GM12878 (cell line): ENCODE measurements around the gene FBN2. TPM values are rescaled to one million over a fixed set of nuclear protein-coding genes. Genes with fewer than 3 reads are reported as not detected.

Experiments
- ATAC-seq: fragments of 200-7000 bp; cut with Tn5 transposase; 3 replicates; pipeline ENCODE4 v1.9.1; 2020; ENCODE audit warnings: mild to moderate bottlenecking, moderate library complexity
- BruUV-seq: library from RNA; stranded (reverse); fragments of 400-500 nt; replicated peaks from 2 replicates; lab custom pipeline; 2021; lab: Mats Ljungman, UMichigan
- CTCF ChIA-PET: fragments of 300-600 bp; sonication (Branson Sonifier 250); formaldehyde crosslinking; extraction: SDS; loops from one replicate; lab custom pipeline; 2021; ENCODE audit warnings: inconsistent platforms; lab: Yijun Ruan, JAX
- POLR2A ChIA-PET: fragments of 350-600 bp; formaldehyde crosslinking; extraction: SDS; loops from one replicate; lab custom pipeline; 2021; ENCODE audit warnings: inconsistent platforms; lab: Charles Lee
- RAD21 ChIA-PET: fragments of 300-600 bp; sonication (Branson Sonifier 250); formaldehyde crosslinking; loops from one replicate; lab custom pipeline; 2023; ENCODE audit warnings: antibody characterized with exemption; ENCODE audit not compliant: unreplicated experiment; lab: Charles Lee
- SMC1A ChIA-PET: fragments of 300-600 bp; sonication (Branson Sonifier 250); formaldehyde crosslinking; loops from one replicate; lab custom pipeline; 2023; ENCODE audit not compliant: unreplicated experiment, uncharacterized antibody; lab: Charles Lee
- DNase-seq: peaks from one replicate; pipeline ENCODE4 v3.0.0-alpha.2; 2011; ENCODE audit warnings: low read depth, low spot score
- FAIRE-seq: peaks from 3 replicates; lab custom pipeline; 2011; peaks lifted over from hg19 to GRCh38; lab: Jason Lieb, UNC
- H2AFZ ChIP-seq: 2 replicates; pipeline ENCODE4 v1.6.0; 2011; ENCODE audit warnings: low read depth, low read length, control low read depth; ENCODE audit not compliant: control insufficient read depth
- H3K27ac ChIP-seq: 2 replicates; pipeline ENCODE4 v1.5.1; 2011; ENCODE audit warnings: control low read depth; ENCODE audit not compliant: control insufficient read depth, insufficient read depth
- H3K27me3 ChIP-seq, 2 experiments: replicated peaks in 1 of 2; 2 replicates each; pipeline versions ENCODE4 v1.6.0 to v1.6.1; 2011; ENCODE audit warnings: low read length in 1 of 2; ENCODE audit not compliant: control insufficient read depth in 2 of 2, insufficient read depth in 2 of 2
- H3K36me3 ChIP-seq, 2 experiments: 2 replicates each; pipeline ENCODE4 v1.5.1; 2011; ENCODE audit warnings: low read length in 1 of 2; ENCODE audit not compliant: control insufficient read depth in 2 of 2, insufficient read depth in 2 of 2
- H3K4me1 ChIP-seq: 2 replicates; pipeline ENCODE4 v1.6.1; 2011; ENCODE audit warnings: mild to moderate bottlenecking, low read length, moderate library complexity, mixed read lengths; ENCODE audit not compliant: control insufficient read depth, insufficient read depth
- H3K4me2 ChIP-seq: 2 replicates; pipeline ENCODE4 v1.6.0; 2011; ENCODE audit warnings: control low read depth; ENCODE audit not compliant: control insufficient read depth, insufficient read depth
- H3K4me3 ChIP-seq: fragments of 200-600 bp; sonication (generic); 2 replicates; pipeline ENCODE4 v1.5.1; 2016
- H3K79me2 ChIP-seq: 2 replicates; pipeline ENCODE4 v1.6.0; 2011; ENCODE audit warnings: low read length; ENCODE audit not compliant: control insufficient read depth, insufficient read depth
- H3K9ac ChIP-seq: 2 replicates; pipeline ENCODE4 v1.8.0; 2011; ENCODE audit warnings: low read length, control low read depth, mixed read lengths; ENCODE audit not compliant: control insufficient read depth, insufficient read depth
- H3K9me3 ChIP-seq: replicated peaks from 3 replicates; pipeline ENCODE4 v1.5.1; 2011; ENCODE audit warnings: mild to moderate bottlenecking, low read length; ENCODE audit not compliant: control insufficient read depth, insufficient read depth
- H4K20me1 ChIP-seq: 2 replicates; pipeline ENCODE4 v1.6.0; 2011; ENCODE audit not compliant: control insufficient read depth, insufficient read depth
- BACH1 ChIP-seq: fragments of 450-650 bp; IDR thresholded peaks from 2 replicates; pipeline ENCODE4 v1.6.1; 2017; ENCODE audit warnings: mild to moderate bottlenecking, borderline replicate concordance
- BRCA1 ChIP-seq: IDR thresholded peaks from 2 replicates; pipeline ENCODE4 v1.6.1; 2011; ENCODE audit warnings: low read depth, low read length, improper control_type of control experiment
- FOS ChIP-seq: IDR thresholded peaks from 3 replicates; pipeline ENCODE4 v1.6.1; 2011; ENCODE audit warnings: borderline replicate concordance; ENCODE audit not compliant: insufficient read length; ENCODE audit errors: extremely low read depth
- FOXM1 ChIP-seq: IDR thresholded peaks from 2 replicates; pipeline ENCODE4 v1.6.1; 2012; ENCODE audit warnings: low read depth, mild to moderate bottlenecking, inconsistent platforms, low read length, moderate library complexity
- LARP7 ChIP-seq: fragments of 450-650 bp; IDR thresholded peaks from 2 replicates; pipeline ENCODE4 v1.6.1; 2017; ENCODE audit warnings: mild to moderate bottlenecking
- MTA3 ChIP-seq: IDR thresholded peaks from 2 replicates; pipeline ENCODE4 v1.6.1; 2012; ENCODE audit warnings: low read length, inconsistent platforms, borderline replicate concordance
- NR2C1 ChIP-seq: fragments of 450-650 bp; IDR thresholded peaks from 2 replicates; pipeline ENCODE4 v1.6.1; 2017; ENCODE audit warnings: antibody characterized with exemption, mild to moderate bottlenecking, moderate library complexity
- RB1 ChIP-seq: fragments of 450-650 bp; formaldehyde crosslinking; IDR thresholded peaks from 2 replicates; pipeline ENCODE4 v1.6.1; 2017; ENCODE audit warnings: mild to moderate bottlenecking, borderline replicate concordance
- RELB ChIP-seq: fragments of 450-650 bp; IDR thresholded peaks from 2 replicates; pipeline ENCODE4 v1.6.1; 2017; ENCODE audit warnings: low read depth, mild to moderate bottlenecking, moderate library complexity
- RUNX3 ChIP-seq: IDR thresholded peaks from 2 replicates; pipeline ENCODE4 v1.6.1; 2012; ENCODE audit warnings: low read length, inconsistent platforms
- SMAD5 ChIP-seq: IDR thresholded peaks from 2 replicates; pipeline ENCODE4 v1.6.1; 2016; ENCODE audit warnings: antibody characterized with exemption, low read depth
- SMC3 ChIP-seq: IDR thresholded peaks from 2 replicates; pipeline ENCODE4 v1.6.1; 2011; ENCODE audit warnings: low read length, improper control_type of control experiment, borderline replicate concordance
- SP1 ChIP-seq: IDR thresholded peaks from one replicate; pipeline ENCODE4 v1.6.1; 2011; ENCODE audit warnings: low read depth, low read length
- SUZ12 ChIP-seq: fragments of 200-600 bp; sonication (generic); IDR thresholded peaks from one replicate; pipeline ENCODE4 v1.6.1; 2018; ENCODE audit warnings: antibody characterized with exemption, mild to moderate bottlenecking; ENCODE audit not compliant: unreplicated experiment
- ZNF622 ChIP-seq: fragments of 450-650 bp; IDR thresholded peaks from 2 replicates; pipeline ENCODE4 v1.6.1; 2017; ENCODE audit warnings: mild to moderate bottlenecking, inconsistent platforms
- WGBS: methylation state at CpG from one replicate; pipeline ENCODE4 v1.1.6; 2016; ENCODE audit warnings: low lambda C conversion rate; ENCODE audit not compliant: insufficient replicate concordance, insufficient coverage; ENCODE audit errors: missing lambda C conversion rate; 5-methylcytosine and 5-hydroxymethylcytosine counted together
- in situ Hi-C: fragments of 300-500 bp; cut with MboI; formaldehyde crosslinking; loops from 9 replicates; pipeline ENCODE4 v1.14.3; 2018; ENCODE audit warnings: mixed read lengths
- intact Hi-C: fragments of 100-400 bp; cut with micrococcal nuclease; formaldehyde crosslinking; loops from one replicate; pipeline ENCODE4 v1.14.2; 2022; ENCODE audit not compliant: unreplicated experiment
- polyA plus RNA-seq, 11 experiments: library from polyadenylated mRNA; depleted of rRNA in 4 of 11; unstranded in 6 of 11; stranded (reverse) in 5 of 11; fragments of >200 nt; fragmentation: Nextera tagmentation in 4 of 11; fragmentation: Illumina TruSeq in 1 of 11; extraction: Ambion mirVana in 4 of 11; extraction: Trizol in 1 of 11; gene quantifications; 1 replicate in 1 of 11; 2 replicates in 10 of 11; pipeline versions ENCODE4 v1.2.1 to v1.2.3, GENCODE V29; 2011 to 2016; ENCODE audit warnings: inconsistent platforms in 2 of 11, missing spikeins in 2 of 11, low read depth in 1 of 11
- total RNA-seq, 4 experiments: library from RNA; depleted of rRNA in 3 of 4; stranded (reverse); fragments of >200 nt in 3 of 4; fragmentation: Illumina TruSeq in 1 of 4; extraction: Trizol in 1 of 4; gene quantifications; 2 replicates each; pipeline versions ENCODE4 v1.2.1 to v1.2.3, GENCODE V29; 2013 to 2021

The FBN2 gene
- total and polyA plus RNA-seq, 10 of the 15 experiments (the other 5 are each of a cell fraction or from before 2014, with no cell fraction given), result 0.01 to 0.98 (median 0.10) TPM; not detected in 3

- Histone ChIP-seq H4K20me1 (no peaks in the 10 kb centered on the region), H3K27me3 (no peaks in the 10 kb centered on the region), H3K27ac (no peak overlapping the region), H3K4me1 (no peaks in the 10 kb centered on the region), H3K36me3 (no peaks in the 10 kb centered on the region), H2AFZ (no peak overlapping the region), H3K9ac (no peak overlapping the region), H3K9me3 (no peaks in the 10 kb centered on the region), H3K79me2 (no peaks in the 10 kb centered on the region), H3K4me2 (no peak overlapping the region), H3K4me3 (no peak overlapping the region)
- RAD21 ChIA-PET, result interaction anchor here (1.2 kb wide), 1 partner anchor 13 kb away, joined by 3 read pairs; no protein-coding TSS in a partner anchor
- intact Hi-C loops, result no loop called here
- no peak for DNase-seq
- BruUV-seq, result no TSS peak
- 59% methylated on average over 1 of the region's 1 CpG for WGBS
- CTCF ChIA-PET, result no interaction called here
- SMC1A ChIA-PET, result no interaction called here
- FAIRE-seq, result no peak
- TF ChIP-seq BACH1 (no peak), ZNF622 (no peak), NR2C1 (no peak), SP1 (no peak)
- in situ Hi-C loops, result no loop called here
- no peak for ATAC-seq
- POLR2A ChIA-PET, result no interaction called here
Observed at GRCh38 chr5:128399111-128399510, 138.9 kb downstream of the FBN2 start.

DNA sequence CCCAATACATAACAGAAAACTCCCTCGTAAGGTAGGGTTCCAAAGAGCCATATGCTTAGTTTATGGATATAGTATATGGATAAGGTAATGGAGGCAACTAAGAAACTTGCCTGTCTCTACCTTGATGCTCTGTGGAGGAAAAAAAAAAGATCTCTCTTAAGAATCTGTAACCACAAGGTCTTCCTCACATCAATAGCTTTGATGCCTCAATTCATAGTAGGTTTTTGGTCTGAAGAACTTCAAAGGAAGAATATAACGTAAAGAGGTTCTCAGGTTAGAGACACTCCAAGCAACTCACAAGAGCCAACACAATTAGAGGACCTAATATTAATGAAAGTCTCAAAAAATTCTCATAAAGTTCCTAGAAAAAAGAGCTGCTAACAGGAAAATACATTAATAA lies 140.2 kb downstream of the FBN2 start:
- no peak overlapping the region for H3K4me2 ChIP-seq
- ChIA-PET CTCF (no interaction called here), SMC1A (interaction anchor here (1.0 to 1.2 kb wide), 2 partner anchors 14 to 58 kb away, joined by 3 to 4 read pairs; no protein-coding TSS in a partner anchor), POLR2A (no interaction called here), RAD21 (interaction anchor here (1.2 kb wide), 1 partner anchor 14 kb away, joined by 3 read pairs; no protein-coding TSS in a partner anchor)
- no peaks in the 10 kb centered on the region for H3K36me3 ChIP-seq
- H4K20me1 ChIP-seq, result no peaks in the 10 kb centered on the region
- H3K27me3 ChIP-seq, result no peaks in the 10 kb centered on the region
- no peaks in the 10 kb centered on the region for H3K79me2 ChIP-seq
- TF ChIP-seq RELB (no peak), MTA3 (no peak), RUNX3 (no peak), SUZ12 (no peak), RB1 (no peak), LARP7 (no peak), FOS (no peak), FOXM1 (no peak), ZNF622 (no peak), SMAD5 (no peak), SMC3 (no peak), BRCA1 (no peak)
- in situ Hi-C loops, result no loop called here
- H3K4me3 ChIP-seq, result no peak overlapping the region
- intact Hi-C loops, result no loop called here
- no peak overlapping the region for H2AFZ ChIP-seq
- DNase-seq, result no peak
- ATAC-seq, result no peak
- no TSS peak for BruUV-seq
- H3K27ac ChIP-seq, result no peak overlapping the region
- H3K9ac ChIP-seq, result no peak overlapping the region
- H3K4me1 ChIP-seq, result no peaks in the 10 kb centered on the region
- H3K9me3 ChIP-seq, result no peaks in the 10 kb centered on the region
- 19% methylated on average over 2 of the region's 2 CpGs for WGBS
- no peak for FAIRE-seq
